ENCODE measurements around the gene INTS14. TPM values are rescaled to one million over a fixed set of nuclear protein-coding genes. Genes with fewer than 3 reads are reported as not detected.

The INTS14 gene
- polyA plus RNA-seq, 1 experiment: 56.6 TPM

DNA sequence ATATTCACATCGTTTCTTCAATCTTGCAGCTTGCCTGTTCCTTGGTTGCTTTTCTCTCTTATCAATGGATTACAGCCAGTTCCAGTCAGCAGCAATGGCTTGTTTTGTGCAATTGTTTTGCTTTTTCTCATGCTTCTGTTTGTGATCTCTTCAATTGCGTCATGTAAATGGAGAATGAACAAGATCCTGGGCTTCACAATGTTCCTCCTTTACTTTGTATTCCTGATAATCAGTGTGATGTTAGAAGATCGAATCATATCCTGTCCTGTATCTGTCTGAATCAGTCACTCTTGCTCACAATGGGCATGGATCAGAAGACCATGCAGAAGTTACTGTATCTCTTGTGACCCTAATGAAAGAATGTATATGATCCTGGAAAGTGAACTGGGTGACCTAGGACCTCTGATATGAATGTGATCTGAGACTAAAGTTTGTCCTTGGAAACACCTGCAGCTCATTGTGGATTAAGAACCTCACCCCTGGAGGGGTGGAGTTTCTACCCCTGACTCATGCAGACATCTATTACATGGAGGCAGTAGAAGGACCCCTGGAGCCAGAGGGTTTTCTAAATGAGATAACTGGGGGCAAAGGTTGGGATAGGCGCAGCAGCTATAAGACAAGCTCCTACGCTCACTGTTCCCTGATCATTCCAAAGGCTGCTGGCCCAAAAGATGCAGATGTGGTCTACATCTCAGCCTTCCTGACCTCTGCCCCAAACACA is 43.0 kb upstream of the INTS14 start:
- POLR2A ChIA-PET: interaction anchor here (0.5 to 1.2 kb wide), 3 partner anchors 9 to 451 kb away, joined by 3 to 6 read pairs (median 4); partner anchors contain the start of gene INTS14
- Histone ChIP-seq H3K9me3 (ENCODE audit: control insufficient read depth, insufficient read depth, low read length) (no peaks in the 10 kb centered on the region), H3K27ac (ENCODE audit: low read depth, low read length) (no peak overlapping the region), H3K27me3 (ENCODE audit: control insufficient read depth, insufficient read depth, low read length) (no peaks in the 10 kb centered on the region), H3K4me3 (ENCODE audit: low read depth, low read length) (no peak overlapping the region)
- TF ChIP-seq, protein P1, sequence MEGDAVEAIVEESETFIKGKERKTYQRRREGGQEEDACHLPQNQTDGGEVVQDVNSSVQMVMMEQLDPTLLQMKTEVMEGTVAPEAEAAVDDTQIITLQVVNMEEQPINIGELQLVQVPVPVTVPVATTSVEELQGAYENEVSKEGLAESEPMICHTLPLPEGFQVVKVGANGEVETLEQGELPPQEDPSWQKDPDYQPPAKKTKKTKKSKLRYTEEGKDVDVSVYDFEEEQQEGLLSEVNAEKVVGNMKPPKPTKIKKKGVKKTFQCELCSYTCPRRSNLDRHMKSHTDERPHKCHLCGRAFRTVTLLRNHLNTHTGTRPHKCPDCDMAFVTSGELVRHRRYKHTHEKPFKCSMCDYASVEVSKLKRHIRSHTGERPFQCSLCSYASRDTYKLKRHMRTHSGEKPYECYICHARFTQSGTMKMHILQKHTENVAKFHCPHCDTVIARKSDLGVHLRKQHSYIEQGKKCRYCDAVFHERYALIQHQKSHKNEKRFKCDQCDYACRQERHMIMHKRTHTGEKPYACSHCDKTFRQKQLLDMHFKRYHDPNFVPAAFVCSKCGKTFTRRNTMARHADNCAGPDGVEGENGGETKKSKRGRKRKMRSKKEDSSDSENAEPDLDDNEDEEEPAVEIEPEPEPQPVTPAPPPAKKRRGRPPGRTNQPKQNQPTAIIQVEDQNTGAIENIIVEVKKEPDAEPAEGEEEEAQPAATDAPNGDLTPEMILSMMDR (IDR thresholded peaks at IDR 0.05; ENCODE audit: low read depth, low read length): no peak
- CTCF ChIA-PET: interaction anchor here (3.6 kb wide), 1 partner anchor 16 kb away, joined by 26 read pairs; no protein-coding TSS in a partner anchor
- DNase-seq (ENCODE audit: low read depth, low spot score): no peak

DNA sequence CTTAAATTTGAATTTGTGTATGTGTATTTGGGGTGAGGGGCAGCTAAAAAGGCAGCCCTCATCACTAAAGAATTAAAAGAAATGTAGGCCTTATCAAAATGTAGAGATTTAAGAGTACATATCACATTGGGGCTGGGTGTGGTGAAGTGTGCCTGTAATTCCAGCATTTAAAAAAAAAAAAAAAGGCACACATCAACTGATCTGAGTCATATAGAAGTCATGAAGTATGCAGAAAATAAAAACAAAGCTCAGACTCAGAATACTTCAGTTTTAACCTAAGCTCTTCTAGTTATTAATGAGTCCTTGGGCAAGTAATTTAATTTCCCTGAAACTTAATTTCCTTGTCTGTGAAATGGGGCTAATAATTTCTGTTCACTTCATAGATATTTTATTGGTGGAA is 42.4 kb upstream of the INTS14 start:
- Histone ChIP-seq H3K9me3 (ENCODE audit: control insufficient read depth, insufficient read depth, low read length) (no peaks in the 10 kb centered on the region), H3K27me3 (ENCODE audit: control insufficient read depth, insufficient read depth, low read length) (no peaks in the 10 kb centered on the region), H3K4me3 (ENCODE audit: low read depth, low read length) (no peak overlapping the region), H3K27ac (ENCODE audit: low read depth, low read length) (no peak overlapping the region)
- TF ChIP-seq, protein P1 (IDR thresholded peaks at IDR 0.05; ENCODE audit: low read depth, low read length): no peak
- no peak for DNase-seq (ENCODE audit: low read depth, low spot score)
- ChIA-PET CTCF (interaction anchor here (3.6 kb wide), 1 partner anchor 15 kb away, joined by 26 read pairs; no protein-coding TSS in a partner anchor), POLR2A (interaction anchor here (0.5 to 1.2 kb wide), 3 partner anchors 9 to 452 kb away, joined by 3 to 6 read pairs (median 4); partner anchors contain the start of gene INTS14)

DNA sequence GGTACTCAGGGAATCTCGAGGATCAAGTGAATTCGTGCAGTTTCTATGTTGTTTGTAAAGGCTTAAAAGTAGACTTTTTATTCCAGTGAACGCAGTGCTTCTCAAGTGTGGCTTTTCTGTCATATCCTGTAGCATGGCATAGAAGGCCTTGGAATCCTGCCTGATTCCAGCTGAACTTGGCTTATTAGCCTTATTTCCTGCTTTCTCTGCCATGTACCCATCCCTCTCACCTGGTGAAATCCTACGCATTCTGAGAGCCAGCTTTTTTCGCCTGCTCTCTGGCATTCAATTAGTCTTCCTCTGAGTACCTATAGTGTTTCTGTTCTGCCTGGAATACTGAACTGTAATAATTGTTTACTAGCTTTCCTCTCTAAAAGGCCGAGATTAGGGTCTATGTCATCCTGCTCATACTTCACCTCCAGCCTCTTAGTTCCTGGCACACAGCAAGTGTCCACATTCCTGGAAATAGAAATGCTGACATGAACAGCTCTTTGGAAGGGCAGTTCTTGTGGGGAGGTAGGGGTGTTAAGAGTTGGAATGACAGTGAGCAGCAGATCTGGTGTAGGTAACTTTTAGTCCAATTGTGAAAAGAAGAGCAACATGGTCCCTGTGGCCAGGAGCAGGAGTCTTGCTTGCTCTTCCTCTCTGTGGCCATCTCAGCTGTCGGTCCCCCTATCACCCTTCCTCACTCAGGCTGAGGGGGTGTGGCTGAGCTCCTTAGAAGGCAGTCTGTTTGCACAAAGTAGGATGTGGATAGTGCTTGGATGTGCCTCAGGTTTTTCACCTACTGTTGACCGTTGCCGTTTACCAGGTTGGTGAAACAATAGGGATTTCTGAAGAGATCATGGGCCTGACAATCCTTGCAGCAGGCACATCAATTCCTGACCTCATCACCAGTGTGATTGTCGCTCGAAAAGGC is 41.2 kb upstream of the INTS14 start:
- TF ChIP-seq, protein P1 (IDR thresholded peaks at IDR 0.05; ENCODE audit: low read depth, low read length): no peak
- H3K27me3 ChIP-seq (ENCODE audit: control insufficient read depth, insufficient read depth, low read length): no peaks in the 10 kb centered on the region
- no peak for DNase-seq (ENCODE audit: low read depth, low spot score)
- CTCF ChIA-PET: interaction anchor here (0.9 to 3.6 kb wide), 2 partner anchors 9 to 14 kb away, joined by 3 to 26 read pairs; no protein-coding TSS in a partner anchor
- POLR2A ChIA-PET: no interaction called here
- H3K9me3 ChIP-seq (ENCODE audit: control insufficient read depth, insufficient read depth, low read length): no peaks in the 10 kb centered on the region
- H3K27ac ChIP-seq (ENCODE audit: low read depth, low read length): no peak overlapping the region
- no peak overlapping the region for H3K4me3 ChIP-seq (ENCODE audit: low read depth, low read length)

DNA sequence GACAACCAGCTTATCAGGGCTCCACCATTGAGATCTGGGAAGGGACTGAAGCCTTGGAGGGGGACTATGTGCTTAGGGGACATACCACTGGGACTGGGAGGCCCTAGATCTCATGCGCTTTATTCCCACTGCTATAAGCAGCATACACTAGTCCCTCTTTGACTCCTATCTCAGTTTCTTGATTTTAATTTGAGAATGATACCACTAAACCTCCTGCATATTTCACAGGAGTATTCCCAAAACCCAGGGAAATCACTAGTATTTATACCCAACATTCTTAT is 40.1 kb upstream of the INTS14 start:
- Histone ChIP-seq H3K27ac (ENCODE audit: low read depth, low read length) (no peak overlapping the region), H3K27me3 (ENCODE audit: control insufficient read depth, insufficient read depth, low read length) (no peaks in the 10 kb centered on the region), H3K4me3 (ENCODE audit: low read depth, low read length) (no peak overlapping the region), H3K9me3 (ENCODE audit: control insufficient read depth, insufficient read depth, low read length) (no peaks in the 10 kb centered on the region)
- TF ChIP-seq, protein P1 (IDR thresholded peaks at IDR 0.05; ENCODE audit: low read depth, low read length): no peak
- ChIA-PET CTCF (interaction anchor here (0.9 to 1.6 kb wide), 2 partner anchors 8 to 11 kb away, joined by 3 to 4 read pairs; no protein-coding TSS in a partner anchor), POLR2A (no interaction called here)
- no peak for DNase-seq (ENCODE audit: low read depth, low spot score)

All from AG04450 (cell line).